Lower lobe of right lung (tissue), 2 donors: ENCODE results near the gene FRMPD2. TPM values are rescaled to one million over a fixed set of nuclear protein-coding genes. Genes with fewer than 3 reads are reported as not detected.
"Not testable (repeated sequence)": the region's sequence is repeated elsewhere in the genome, so short reads cannot be mapped to it uniquely, and the experiment has no call there.

ENCODE experiments used
- ATAC-seq, 2 donors: fragments of 200-7000 bp; cut with Tn5 transposase; one replicate each; pipeline ENCODE4 v1.9.1; 2020 to 2022; ENCODE audit warnings: mild to moderate bottlenecking in 2 of 2, moderate library complexity in 2 of 2
- DNase-seq: peaks from one replicate; pipeline ENCODE4 v3.0.0-alpha.2; 2020
- H3K27ac ChIP-seq: fragments of 200-600 bp; one replicate; pipeline ENCODE4 v1.8.0; 2022
- H3K27me3 ChIP-seq: fragments of 200-600 bp; one replicate; pipeline ENCODE4 v1.8.0; 2022; ENCODE audit warnings: low read depth
- H3K36me3 ChIP-seq: fragments of 200-600 bp; one replicate; pipeline ENCODE4 v1.8.0; 2022; ENCODE audit warnings: mild to moderate bottlenecking
- H3K4me1 ChIP-seq: fragments of 200-600 bp; one replicate; pipeline ENCODE4 v1.8.0; 2022
- H3K4me3 ChIP-seq: fragments of 200-600 bp; one replicate; pipeline ENCODE4 v1.8.0; 2022; ENCODE audit warnings: mild to moderate bottlenecking
- H3K9me3 ChIP-seq: fragments of 200-600 bp; one replicate; pipeline ENCODE4 v1.8.0; 2022
- intact Hi-C: fragments of 100-400 bp; cut with DNase I; formaldehyde crosslinking; loops from one replicate; pipeline ENCODE4 v1.11.0; 2022
- total RNA-seq: library from RNA; stranded (reverse); fragmentation: NEBNext Ultra II Directional; extraction: Animal tissue kit (Norgen Biotek cat#: 25700); gene quantifications from one replicate; pipeline ENCODE4 v1.2.1, GENCODE V29; 2021
- TF ChIP-seq, protein P1 (sequence below): fragments of 200-600 bp; IDR thresholded peaks from one replicate; pipeline ENCODE4 v1.8.0; 2022; ENCODE audit warnings: antibody characterized with exemption, mild to moderate bottlenecking
- donor health status: DM: no; HTN: yes; CAD: no; lungs with severe emphysema.

Gene FRMPD2
- total RNA-seq, 1 donor from 2014 or later, result 5.3 TPM

DNA sequence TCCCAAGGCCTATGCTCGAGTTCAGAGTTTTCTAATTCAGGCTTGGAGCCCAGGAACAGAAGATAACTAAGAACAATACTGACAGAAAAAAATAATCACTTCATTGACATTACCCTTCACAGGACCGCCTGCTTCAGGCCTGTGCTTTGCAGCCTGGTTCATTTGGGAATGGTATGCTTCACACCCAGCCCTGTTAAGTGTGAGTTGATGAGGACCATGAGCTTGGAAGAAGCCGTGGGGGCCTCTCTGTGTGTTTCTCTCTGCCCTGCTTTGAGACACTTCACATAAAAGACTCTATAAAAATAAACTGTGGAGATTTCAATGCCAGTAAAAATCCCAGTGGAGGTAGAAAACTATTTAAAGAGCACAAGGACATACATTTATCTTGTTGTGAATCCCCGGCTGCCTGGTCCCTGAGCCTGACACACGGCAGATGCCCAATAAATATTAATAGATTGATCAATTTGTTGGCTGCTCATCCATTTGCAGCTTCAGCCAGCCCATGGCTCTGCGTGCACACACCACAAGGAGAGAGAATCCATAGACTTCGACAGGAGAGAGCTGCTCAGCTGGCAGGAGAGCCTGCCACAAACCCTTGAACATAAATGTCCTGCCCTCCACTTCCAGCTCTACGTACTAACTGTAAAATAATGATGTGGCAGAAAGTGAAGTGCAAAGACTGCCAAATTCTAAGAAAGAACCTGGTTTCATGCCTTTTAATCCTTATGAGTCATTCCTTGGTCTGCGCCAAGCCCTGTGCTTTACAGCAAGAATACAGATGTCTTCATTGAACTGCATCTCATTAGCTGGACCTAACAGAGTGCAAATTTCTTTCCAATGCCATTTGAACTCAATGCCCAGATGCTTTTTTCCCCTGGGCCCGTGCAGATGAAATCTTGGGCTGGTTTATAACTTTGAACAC lies 130.5 kb downstream of the FRMPD2 start:
- H3K27ac ChIP-seq, H3K27me3 ChIP-seq, ATAC-seq, H3K36me3 ChIP-seq, H3K4me3 ChIP-seq, DNase-seq, intact Hi-C loops, H3K9me3 ChIP-seq, H3K4me1 ChIP-seq: not testable (repeated sequence)

DNA sequence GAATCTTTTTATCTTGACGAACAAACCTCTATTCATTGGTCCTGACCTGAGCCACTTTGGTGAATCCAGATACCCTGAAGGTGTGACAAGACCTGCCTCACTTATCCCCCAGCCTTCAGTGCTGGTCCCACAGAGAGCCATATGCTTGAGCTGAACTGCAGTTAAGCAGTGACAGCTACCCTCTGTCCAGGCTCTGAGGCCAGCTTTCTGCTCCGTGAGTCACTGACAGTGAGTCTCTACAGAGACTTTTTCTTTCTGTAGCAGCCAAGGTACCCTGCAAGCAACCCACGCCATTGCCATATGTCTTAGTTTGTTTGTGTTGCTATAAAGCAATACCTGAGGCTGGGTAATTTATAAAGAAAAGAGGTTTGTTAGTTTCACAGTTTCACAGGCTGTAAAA lies 133.5 kb downstream of the FRMPD2 start:
- intact Hi-C loops, ATAC-seq, H3K9me3 ChIP-seq, H3K4me1 ChIP-seq, DNase-seq, H3K27ac ChIP-seq, H3K36me3 ChIP-seq, H3K4me3 ChIP-seq, H3K27me3 ChIP-seq: not testable (repeated sequence)

DNA sequence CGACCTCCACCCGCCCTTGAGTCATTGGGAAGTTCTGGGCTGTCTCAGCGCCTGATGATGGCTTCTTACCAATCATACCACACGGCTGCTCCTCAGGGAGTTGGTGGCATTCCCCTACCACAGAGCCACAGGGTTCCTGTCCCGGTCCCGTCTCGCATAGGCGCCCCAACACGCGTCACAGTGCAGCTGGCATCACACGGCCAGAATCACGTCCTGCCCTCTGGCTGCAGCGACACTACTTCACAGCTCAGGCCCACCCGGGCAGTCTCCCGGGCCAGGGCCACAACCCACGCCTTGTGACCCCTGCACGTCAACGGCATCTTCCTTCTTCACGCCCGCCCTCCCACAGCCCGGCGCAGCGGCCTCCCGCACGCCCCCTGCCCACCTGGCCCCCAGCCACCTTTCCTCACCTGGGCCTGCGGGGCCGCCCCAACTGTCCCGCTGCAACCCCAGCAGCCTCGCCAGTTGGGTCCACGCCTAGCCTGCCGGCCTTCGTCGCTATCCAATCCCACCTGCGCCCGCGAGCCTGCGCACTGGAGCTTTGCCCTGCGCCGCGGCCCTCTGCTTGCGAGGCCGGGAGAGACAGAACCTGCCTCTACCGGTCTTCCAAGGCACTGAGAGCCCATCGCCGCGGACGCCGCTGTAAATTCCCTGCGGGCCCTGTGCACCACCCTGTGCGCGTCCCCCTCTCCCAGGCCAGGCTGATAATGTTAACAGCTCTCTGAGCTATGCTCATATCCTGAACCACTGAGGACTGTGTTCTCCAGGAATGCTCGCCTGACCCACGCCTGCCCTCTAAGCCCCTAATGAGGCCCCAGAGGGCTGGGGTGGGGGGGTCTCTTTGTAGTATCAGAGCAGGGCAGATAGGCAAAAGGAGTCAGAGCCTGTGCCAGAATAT lies 134.3 kb downstream of the FRMPD2 start:
- H3K9me3 ChIP-seq, H3K27me3 ChIP-seq, H3K4me3 ChIP-seq, intact Hi-C loops, H3K27ac ChIP-seq, H3K36me3 ChIP-seq, H3K4me1 ChIP-seq, DNase-seq: not testable (repeated sequence)
- ATAC-seq, result peak; percentile 75 to 85

DNA sequence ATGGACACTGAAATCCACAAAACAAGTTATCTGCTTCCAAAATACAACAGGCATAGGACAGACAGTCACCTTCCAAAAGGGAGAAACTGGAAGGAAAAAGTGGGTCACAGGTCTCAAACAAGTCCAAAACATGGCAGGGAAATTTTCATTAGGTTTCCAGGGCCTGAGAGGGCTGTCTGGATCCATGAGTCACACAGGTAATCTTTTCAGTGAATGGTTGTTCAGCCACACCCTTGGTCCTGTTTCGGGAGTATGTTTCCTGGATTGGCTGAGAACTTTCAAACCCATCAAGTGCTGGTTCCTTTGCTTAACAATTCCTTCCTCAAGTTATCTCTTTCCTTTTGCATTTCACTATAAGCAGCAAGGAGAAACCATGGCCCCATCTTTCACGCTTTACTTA lies 145.5 kb downstream of the FRMPD2 start:
- H3K27ac ChIP-seq, H3K9me3 ChIP-seq, DNase-seq, H3K27me3 ChIP-seq, H3K36me3 ChIP-seq, H3K4me1 ChIP-seq, H3K4me3 ChIP-seq, intact Hi-C loops: not testable (repeated sequence)
- ATAC-seq, result peak; percentile 53 to 54

DNA sequence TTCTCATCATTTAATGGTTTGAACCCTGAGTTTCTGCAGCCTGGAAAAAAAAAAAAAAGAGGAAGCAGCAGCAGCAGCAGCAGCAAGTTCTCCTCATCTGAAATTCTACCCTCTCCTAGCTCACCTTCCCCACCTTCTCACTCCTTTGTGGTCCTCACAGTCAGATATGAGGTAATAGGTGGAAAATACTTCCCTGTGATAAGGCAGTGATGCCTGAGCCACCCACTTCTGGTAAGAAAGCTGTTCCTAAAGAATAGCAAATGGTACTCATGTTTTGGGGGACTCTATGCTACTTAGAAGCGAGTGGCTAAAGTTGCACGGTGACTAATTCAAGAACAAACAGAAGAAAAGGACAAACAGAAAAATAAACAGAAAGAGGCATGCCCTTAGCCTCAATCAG lies 148.2 kb downstream of the FRMPD2 start:
- H3K4me3 ChIP-seq, H3K27ac ChIP-seq, H3K4me1 ChIP-seq, H3K27me3 ChIP-seq, H3K36me3 ChIP-seq, DNase-seq, intact Hi-C loops, H3K9me3 ChIP-seq: not testable (repeated sequence)
- ATAC-seq, result peak; percentile 45 to 71

DNA sequence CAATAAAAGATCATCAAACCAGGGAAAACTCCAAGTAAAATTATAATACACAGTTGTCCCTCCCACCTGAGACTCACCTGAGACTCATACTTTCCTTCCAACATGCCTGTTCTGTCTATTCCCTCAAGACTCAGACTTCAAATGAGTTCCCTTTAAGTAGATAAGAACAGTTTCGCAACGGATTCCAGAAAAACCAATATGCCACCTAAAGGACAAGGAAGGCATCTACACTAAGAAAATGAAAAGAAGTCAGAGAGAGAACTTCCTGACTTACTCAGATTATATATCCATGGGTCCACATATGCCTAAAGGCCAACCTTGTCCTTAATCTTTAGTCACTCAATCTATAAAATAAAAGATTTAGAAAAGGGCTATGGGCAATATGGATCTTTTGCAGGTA lies 148.9 kb downstream of the FRMPD2 start:
- DNase-seq, intact Hi-C loops, H3K4me1 ChIP-seq, H3K36me3 ChIP-seq, H3K27me3 ChIP-seq, H3K4me3 ChIP-seq, H3K9me3 ChIP-seq, H3K27ac ChIP-seq: not testable (repeated sequence)
- ATAC-seq, result peak; percentile 73 to 79
- TF ChIP-seq, protein P1, sequence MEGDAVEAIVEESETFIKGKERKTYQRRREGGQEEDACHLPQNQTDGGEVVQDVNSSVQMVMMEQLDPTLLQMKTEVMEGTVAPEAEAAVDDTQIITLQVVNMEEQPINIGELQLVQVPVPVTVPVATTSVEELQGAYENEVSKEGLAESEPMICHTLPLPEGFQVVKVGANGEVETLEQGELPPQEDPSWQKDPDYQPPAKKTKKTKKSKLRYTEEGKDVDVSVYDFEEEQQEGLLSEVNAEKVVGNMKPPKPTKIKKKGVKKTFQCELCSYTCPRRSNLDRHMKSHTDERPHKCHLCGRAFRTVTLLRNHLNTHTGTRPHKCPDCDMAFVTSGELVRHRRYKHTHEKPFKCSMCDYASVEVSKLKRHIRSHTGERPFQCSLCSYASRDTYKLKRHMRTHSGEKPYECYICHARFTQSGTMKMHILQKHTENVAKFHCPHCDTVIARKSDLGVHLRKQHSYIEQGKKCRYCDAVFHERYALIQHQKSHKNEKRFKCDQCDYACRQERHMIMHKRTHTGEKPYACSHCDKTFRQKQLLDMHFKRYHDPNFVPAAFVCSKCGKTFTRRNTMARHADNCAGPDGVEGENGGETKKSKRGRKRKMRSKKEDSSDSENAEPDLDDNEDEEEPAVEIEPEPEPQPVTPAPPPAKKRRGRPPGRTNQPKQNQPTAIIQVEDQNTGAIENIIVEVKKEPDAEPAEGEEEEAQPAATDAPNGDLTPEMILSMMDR, result peak; percentile 9

DNA sequence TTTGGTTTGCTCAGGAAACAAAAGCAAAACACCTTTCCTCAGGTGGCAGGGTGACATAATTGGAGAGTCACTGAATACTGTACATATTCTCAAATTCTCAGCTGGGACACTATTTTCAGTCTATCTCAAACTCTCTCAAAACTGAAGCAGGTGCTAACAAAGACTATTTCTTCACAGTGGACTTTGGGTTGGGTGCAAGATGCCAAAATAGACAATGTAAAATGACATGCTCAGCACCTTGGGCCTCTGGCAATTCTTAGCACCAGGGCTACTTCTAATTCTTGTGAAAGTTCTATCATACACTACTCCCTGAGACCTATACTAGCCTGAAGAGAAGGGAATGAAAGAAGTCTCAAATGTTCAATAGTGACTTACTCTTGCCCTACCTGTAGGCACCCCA lies 151.9 kb downstream of the FRMPD2 start:
- H3K4me3 ChIP-seq, H3K9me3 ChIP-seq, H3K27ac ChIP-seq, DNase-seq, ATAC-seq, H3K36me3 ChIP-seq, H3K27me3 ChIP-seq, intact Hi-C loops, H3K4me1 ChIP-seq: not testable (repeated sequence)

DNA sequence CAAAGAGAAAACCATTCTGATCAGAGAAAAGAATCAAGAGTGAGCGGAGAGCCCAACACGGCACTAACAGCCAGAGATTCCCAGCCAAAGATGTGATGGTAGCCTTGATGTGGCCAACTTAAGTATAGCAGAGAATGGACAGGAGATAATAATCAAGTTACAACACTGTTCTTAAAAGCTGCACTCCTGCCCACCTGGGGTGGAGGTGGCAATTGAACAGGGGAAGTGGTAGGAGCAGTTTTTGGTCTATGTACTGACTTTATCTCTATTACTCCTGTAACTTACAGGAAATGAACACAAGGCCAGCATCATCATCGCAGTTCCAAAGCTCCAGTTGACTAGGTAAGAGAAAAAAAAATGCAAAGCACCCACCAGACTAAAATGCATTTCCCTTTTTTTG lies 164.2 kb downstream of the FRMPD2 start:
- H3K27ac ChIP-seq, intact Hi-C loops, ATAC-seq, H3K4me3 ChIP-seq, DNase-seq, H3K9me3 ChIP-seq, H3K4me1 ChIP-seq, H3K27me3 ChIP-seq, H3K36me3 ChIP-seq: not testable (repeated sequence)

Other genes with a start within 250 kb of the FRMPD2 start
- gene MAPK8, start 32.0 kb upstream of the FRMPD2 start, total RNA-seq, result 47.9 TPM